ENCODE data around the gene SPEN. TPM values are rescaled to one million over a fixed set of nuclear protein-coding genes. Genes with fewer than 3 reads are reported as not detected.

The SPEN gene
- total and polyA plus RNA-seq, 9 of the 15 experiments (the other 6 are each of a cell fraction or from before 2014, with no cell fraction given), result 5.7 to 87.5 (median 27.2) TPM

DNA sequence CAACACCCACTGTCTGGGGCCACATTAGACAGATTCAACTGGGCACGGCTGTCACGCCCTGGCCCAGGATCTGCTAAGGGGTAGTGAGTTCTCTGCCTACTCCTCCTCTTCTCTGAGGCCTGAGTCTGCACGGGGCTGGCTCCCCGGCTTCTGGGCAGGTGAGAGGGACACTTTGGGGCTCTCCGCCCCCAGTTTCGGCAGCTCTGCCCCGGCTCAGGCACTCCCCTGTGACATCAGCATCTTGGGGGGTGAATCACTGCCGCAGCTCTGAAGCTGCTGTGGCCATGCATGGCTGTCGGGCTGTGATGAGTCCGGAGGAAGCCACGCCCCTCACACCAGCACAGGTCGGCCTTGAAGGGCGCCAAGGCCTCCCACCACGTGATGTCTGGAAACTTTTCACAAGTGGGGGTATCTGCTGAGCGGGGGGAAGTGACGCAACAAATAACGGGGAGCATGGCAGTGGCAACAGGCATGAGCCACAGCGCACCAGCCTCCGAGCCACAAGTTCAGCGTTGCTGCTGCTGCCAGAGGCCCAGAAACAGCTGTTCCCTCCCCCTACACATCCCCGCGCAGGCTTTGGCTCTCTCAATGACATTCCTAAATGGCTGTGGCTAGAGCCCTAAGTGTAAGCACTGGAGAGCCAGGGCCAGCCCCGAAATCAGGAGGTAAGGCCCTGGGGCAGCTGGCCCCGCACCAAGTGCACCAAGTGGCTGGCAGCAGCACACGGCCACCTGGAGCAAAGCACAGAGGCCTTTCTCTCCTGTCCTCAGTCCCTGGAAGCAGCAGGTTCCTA, 102.1 kb downstream of the SPEN start (continued):
- TF ChIP-seq PBX2 (CRISPR knock-in tag; IDR thresholded peaks at IDR 0.05; ENCODE audit: low read depth), result no peak
- TF ChIP-seq PBX2 (tag; conservative IDR thresholded peaks at IDR 0.05; ENCODE audit: low read depth), result no peak
- TF ChIP-seq ZNF175 (CRISPR knock-in tag; IDR thresholded peaks at IDR 0.05; ENCODE audit: low read depth), result peak; percentile 82; the same call in 1 of the 2 replicates
- TF ChIP-seq ZC3H8 (IDR thresholded peaks at IDR 0.05), result no peak
- TF ChIP-seq ELF4 (CRISPR knock-in tag; IDR thresholded peaks at IDR 0.05), result no peak
- TF ChIP-seq TCF3 (CRISPR knock-in tag; IDR thresholded peaks at IDR 0.05), result peak; percentile 29; the same call in 1 of the 2 replicates
- TF ChIP-seq E4F1 (CRISPR knock-in tag; IDR thresholded peaks at IDR 0.05; ENCODE audit: borderline replicate concordance), result no peak
- TF ChIP-seq ZNF707 (CRISPR knock-in tag; conservative IDR thresholded peaks at IDR 0.05), result no peak
- no peak for TF ChIP-seq CCAR2 (IDR thresholded peaks at IDR 0.05; ENCODE audit: low read depth, low read length)
- TF ChIP-seq SPI1 (IDR thresholded peaks at IDR 0.05; ENCODE audit: borderline replicate concordance, low read depth, low read length), result no peak
- TF ChIP-seq, protein P1, sequence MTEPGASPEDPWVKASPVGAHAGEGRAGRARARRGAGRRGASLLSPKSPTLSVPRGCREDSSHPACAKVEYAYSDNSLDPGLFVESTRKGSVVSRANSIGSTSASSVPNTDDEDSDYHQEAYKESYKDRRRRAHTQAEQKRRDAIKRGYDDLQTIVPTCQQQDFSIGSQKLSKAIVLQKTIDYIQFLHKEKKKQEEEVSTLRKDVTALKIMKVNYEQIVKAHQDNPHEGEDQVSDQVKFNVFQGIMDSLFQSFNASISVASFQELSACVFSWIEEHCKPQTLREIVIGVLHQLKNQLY (CRISPR knock-in tag; conservative IDR thresholded peaks at IDR 0.05), result no peak
- no peak for TF ChIP-seq ZNF124 (CRISPR knock-in tag; IDR thresholded peaks at IDR 0.05)
- peak; percentile 90 for TF ChIP-seq CEBPG (CRISPR knock-in tag; IDR thresholded peaks at IDR 0.05)
- peak; percentile 84 to 89 for TF ChIP-seq CEBPG (tag; conservative IDR thresholded peaks at IDR 0.05 in 1 of 2, IDR thresholded peaks at IDR 0.05 in 1 of 2)
- TF ChIP-seq PHB2 (IDR thresholded peaks at IDR 0.05; ENCODE audit: low read depth), result no peak
- TF ChIP-seq SOX6 (IDR thresholded peaks at IDR 0.05), result no peak
- TF ChIP-seq HMGXB4 (CRISPR knock-in tag; IDR thresholded peaks at IDR 0.05), result no peak
- no peak for TF ChIP-seq HDAC8 (tag; IDR thresholded peaks at IDR 0.05)
- 0 out of 4 replicates have a peak, but pooled peaks of 1 of the 2 experiments have one; percentile 36 for TF ChIP-seq NONO (IDR thresholded peaks at IDR 0.05; ENCODE audit: low read depth in 2 of 2, low read length in 1 of 2)
- TF ChIP-seq FOXM1 (IDR thresholded peaks at IDR 0.05; ENCODE audit: low read depth), result no peak
- TF ChIP-seq FOXM1 (CRISPR knock-in tag; IDR thresholded peaks at IDR 0.05; ENCODE audit: low read depth), result peak; percentile 48; the same call in 1 of the 2 replicates

Data from K562 (cell line).